Neural cell (in vitro differentiated cells): Measurements from ENCODE around the gene CDC123. TPM values are rescaled to one million over a fixed set of nuclear protein-coding genes. Genes with fewer than 3 reads are reported as not detected.

Experiments used
- H2AFZ ChIP-seq: fragments of 200-600, 300-800 bp; sonication (generic), shearing (Covaris generic); 2 replicates; pipeline ENCODE4 v1.6.0; 2014; ENCODE audit warnings: low read depth, mild to moderate bottlenecking, antibody characterized with exemption, low read length, moderate library complexity
- H3F3A ChIP-seq: fragments of 200-600 bp; shearing (Covaris generic); 2 replicates; pipeline ENCODE4 v1.6.1; 2016; ENCODE audit warnings: mild to moderate bottlenecking, moderate library complexity, mixed read lengths, antibody characterized with exemption, low read length; ENCODE audit not compliant: insufficient read depth, poor library complexity, severe bottlenecking
- H3K27ac ChIP-seq: fragments of 200-600, 300-800 bp; sonication (generic), shearing (Covaris generic); 2 replicates; pipeline ENCODE4 v1.5.1; 2014; ENCODE audit warnings: mild to moderate bottlenecking, low read length, moderate library complexity
- H3K27me3 ChIP-seq: fragments of 300-800, 200-600 bp; sonication (generic), shearing (Covaris generic); 2 replicates; pipeline ENCODE4 v1.6.0; 2014; ENCODE audit warnings: mild to moderate bottlenecking, low read depth, low read length, moderate library complexity; ENCODE audit not compliant: insufficient read depth
- H3K36me3 ChIP-seq: fragments of 300-800, 200-600 bp; sonication (generic), shearing (Covaris generic); 2 replicates; pipeline ENCODE4 v1.5.1; 2014; ENCODE audit warnings: mild to moderate bottlenecking, antibody characterized with exemption, low read length, moderate library complexity; ENCODE audit not compliant: insufficient read depth
- H3K4me2 ChIP-seq: fragments of 300-800, 200-600 bp; sonication (generic), shearing (Covaris generic); 2 replicates; pipeline ENCODE4 v1.6.0; 2014; ENCODE audit warnings: mild to moderate bottlenecking, low read length
- H3K4me3 ChIP-seq: fragments of 300-800, 200-600 bp; sonication (generic), shearing (Covaris generic); 2 replicates; pipeline ENCODE4 v1.5.1; 2014; ENCODE audit warnings: mild to moderate bottlenecking, low read length, moderate library complexity
- H3K79me2 ChIP-seq: fragments of 200-600 bp; shearing (Covaris generic); replicated peaks from 2 replicates; pipeline ENCODE4 v1.6.0; 2014; ENCODE audit warnings: mild to moderate bottlenecking, low read length, moderate library complexity; ENCODE audit not compliant: insufficient read depth
- H3K9ac ChIP-seq: fragments of 300-800, 200-600 bp; sonication (generic), shearing (Covaris generic); 2 replicates; pipeline ENCODE4 v1.6.1; 2016; ENCODE audit warnings: mild to moderate bottlenecking, low read length, mixed read lengths
- H3K9me2 ChIP-seq: fragments of 200-600 bp; shearing (Covaris generic); 2 replicates; pipeline ENCODE4 v1.6.1; 2016; ENCODE audit warnings: mild to moderate bottlenecking, low read length, mixed read lengths; ENCODE audit not compliant: insufficient read depth
- H3K9me3 ChIP-seq: fragments of 200-600, 300-800 bp; sonication (generic), shearing (Covaris generic); 2 replicates; pipeline ENCODE4 v1.6.1; 2016; ENCODE audit warnings: mild to moderate bottlenecking, mixed run types, low read length, moderate library complexity, mixed read lengths
- H4K20me1 ChIP-seq: fragments of 200-600 bp; shearing (Covaris generic); 2 replicates; pipeline ENCODE4 v1.6.1; 2016; ENCODE audit warnings: mild to moderate bottlenecking, mixed run types; ENCODE audit not compliant: insufficient read depth
- CTCF ChIP-seq: fragments of 450-650 bp; IDR thresholded peaks from 2 replicates; pipeline ENCODE4 v1.5.1; 2014; ENCODE audit warnings: antibody characterized with exemption, mild to moderate bottlenecking, moderate library complexity; ENCODE audit not compliant: poor library complexity, severe bottlenecking
- EP300 ChIP-seq: fragments of 450-650 bp; conservative IDR thresholded peaks from 2 replicates; pipeline ENCODE4 v1.6.1; 2014; ENCODE audit warnings: antibody characterized with exemption, mild to moderate bottlenecking, moderate library complexity; ENCODE audit not compliant: poor library complexity, severe bottlenecking
- EZH2 ChIP-seq: fragments of 200-600, 300-800 bp; shearing (Covaris generic), sonication (generic); IDR thresholded peaks from 2 replicates; pipeline ENCODE4 v1.6.1; 2014; ENCODE audit warnings: antibody characterized with exemption, low read length, borderline replicate concordance, mild to moderate bottlenecking; ENCODE audit not compliant: insufficient read depth, poor library complexity, severe bottlenecking
- MXI1 ChIP-seq: fragments of 450-650 bp; conservative IDR thresholded peaks from 2 replicates; pipeline ENCODE4 v1.6.1; 2014; ENCODE audit warnings: antibody characterized with exemption, mild to moderate bottlenecking; ENCODE audit not compliant: poor library complexity, severe bottlenecking
- POLR2AphosphoS5 ChIP-seq: IDR thresholded peaks from 2 replicates; pipeline ENCODE4 v1.6.1; 2012
- RAD21 ChIP-seq: fragments of 450-650 bp; conservative IDR thresholded peaks from 2 replicates; pipeline ENCODE4 v1.6.1; 2014; ENCODE audit warnings: antibody characterized with exemption, mild to moderate bottlenecking, moderate library complexity
- REST ChIP-seq: IDR thresholded peaks from 2 replicates; pipeline ENCODE4 v1.6.1; 2012; ENCODE audit warnings: borderline replicate concordance
- SMC3 ChIP-seq: fragments of 450-650 bp; conservative IDR thresholded peaks from 2 replicates; pipeline ENCODE4 v1.6.1; 2014; ENCODE audit warnings: antibody characterized with exemption, mild to moderate bottlenecking, moderate library complexity; ENCODE audit not compliant: poor library complexity
- TAF1 ChIP-seq: IDR thresholded peaks from 2 replicates; pipeline ENCODE4 v1.6.1; 2012; ENCODE audit warnings: low read depth
- polyA plus RNA-seq: library from polyadenylated mRNA; depleted of rRNA; stranded (reverse); fragments of >200 nt; gene quantifications from 2 replicates; pipeline ENCODE4 v1.2.3, GENCODE V29; 2014

Gene CDC123
- polyA plus RNA-seq, 1 donor from 2014 or later: 110 TPM

- Histone ChIP-seq H3K9me3 (no peaks in the 10 kb centered on the region), H3K4me2 (no peak overlapping the region), H2AFZ (no peak overlapping the region), H3K36me3 (no peaks in the 10 kb centered on the region), H3K79me2 (no peaks in the 10 kb centered on the region), H3K4me3 (no peak overlapping the region), H3K9me2 (no peaks in the 10 kb centered on the region), H3K9ac (no peak overlapping the region), H3F3A (no peaks in the 10 kb centered on the region), H3K27me3 (no peaks in the 10 kb centered on the region), H4K20me1 (no peaks in the 10 kb centered on the region), H3K27ac (no peak overlapping the region)
- TF ChIP-seq CTCF: no peak
- no peak for TF ChIP-seq TAF1
- no peak for TF ChIP-seq REST
- TF ChIP-seq EZH2: no peak
- no peak for TF ChIP-seq MXI1
- no peak for TF ChIP-seq EP300
- no peak for TF ChIP-seq RAD21
- TF ChIP-seq SMC3: no peak
- no peak for TF ChIP-seq POLR2AphosphoS5
Measured at GRCh38 chr10:12259988-12260387, 64.0 kb downstream of the CDC123 start.

- no peaks in the 10 kb centered on the region for H3F3A ChIP-seq
- H3K9me3 ChIP-seq: no peaks in the 10 kb centered on the region
- H3K79me2 ChIP-seq: no peaks in the 10 kb centered on the region
- H3K27me3 ChIP-seq: no peaks in the 10 kb centered on the region
- no peak overlapping the region for H3K4me3 ChIP-seq
- H3K4me2 ChIP-seq: no peak overlapping the region
- no peak overlapping the region for H3K27ac ChIP-seq
- no peaks in the 10 kb centered on the region for H3K36me3 ChIP-seq
- H2AFZ ChIP-seq: no peak overlapping the region
- no peak overlapping the region for H3K9ac ChIP-seq
- no peaks in the 10 kb centered on the region for H4K20me1 ChIP-seq
- TF ChIP-seq REST (no peak), EZH2 (no peak), POLR2AphosphoS5 (no peak), TAF1 (no peak)
- no peaks in the 10 kb centered on the region for H3K9me2 ChIP-seq
Measured at GRCh38 chr10:12262278-12262981, 66.4 kb downstream of the CDC123 start.
